ENCODE measurements around the gene AK4.

Gene AK4

DNA sequence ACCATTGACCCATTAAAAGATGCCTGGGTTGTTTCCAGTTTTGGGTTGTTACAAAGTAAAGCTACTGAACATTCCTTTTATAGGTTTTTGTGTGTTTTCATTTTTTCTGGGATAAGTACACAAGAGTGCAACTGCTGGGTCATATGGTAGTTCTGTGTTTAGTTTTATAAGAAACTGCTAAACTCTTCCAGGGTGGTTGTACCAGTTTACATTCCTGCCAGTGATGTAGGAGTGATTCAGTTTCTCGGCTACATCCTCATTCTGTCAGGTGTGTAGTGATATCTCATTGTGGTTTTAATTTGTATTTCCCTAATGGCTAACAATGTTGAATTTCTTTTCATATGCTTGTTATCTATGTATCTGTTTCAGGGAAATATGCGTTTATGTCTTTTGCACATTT lies 102.8 kb downstream of the AK4 start:
- no peak for DNase-seq (ENCODE audit: low read depth)

DNA sequence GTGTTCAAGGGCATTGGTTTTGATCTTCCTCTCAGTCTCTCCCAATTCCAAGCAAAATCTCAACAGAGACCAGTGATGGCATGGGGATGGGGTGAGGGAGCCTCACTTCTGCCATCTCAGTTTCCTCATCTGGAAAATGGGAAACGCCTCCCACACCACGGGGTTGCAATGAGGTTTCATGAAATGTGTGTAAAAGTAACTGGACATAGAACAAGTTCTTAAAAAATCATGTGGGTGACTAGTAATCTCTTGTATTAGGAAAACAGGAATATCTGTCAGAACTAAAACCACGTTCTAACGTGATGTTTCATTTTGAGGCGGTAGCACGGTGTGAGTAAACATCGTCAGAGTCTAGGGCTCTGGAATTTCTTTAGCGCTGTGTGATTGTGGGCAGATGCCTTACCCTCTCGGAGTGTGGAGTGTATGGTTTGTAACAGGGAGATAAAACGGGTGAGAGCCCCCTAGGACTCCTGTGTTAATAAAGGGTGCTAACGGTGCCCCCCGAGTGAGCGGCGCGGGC lies 105.9 kb downstream of the AK4 start:
- DNase-seq (ENCODE audit: low read depth), result no peak

DNA sequence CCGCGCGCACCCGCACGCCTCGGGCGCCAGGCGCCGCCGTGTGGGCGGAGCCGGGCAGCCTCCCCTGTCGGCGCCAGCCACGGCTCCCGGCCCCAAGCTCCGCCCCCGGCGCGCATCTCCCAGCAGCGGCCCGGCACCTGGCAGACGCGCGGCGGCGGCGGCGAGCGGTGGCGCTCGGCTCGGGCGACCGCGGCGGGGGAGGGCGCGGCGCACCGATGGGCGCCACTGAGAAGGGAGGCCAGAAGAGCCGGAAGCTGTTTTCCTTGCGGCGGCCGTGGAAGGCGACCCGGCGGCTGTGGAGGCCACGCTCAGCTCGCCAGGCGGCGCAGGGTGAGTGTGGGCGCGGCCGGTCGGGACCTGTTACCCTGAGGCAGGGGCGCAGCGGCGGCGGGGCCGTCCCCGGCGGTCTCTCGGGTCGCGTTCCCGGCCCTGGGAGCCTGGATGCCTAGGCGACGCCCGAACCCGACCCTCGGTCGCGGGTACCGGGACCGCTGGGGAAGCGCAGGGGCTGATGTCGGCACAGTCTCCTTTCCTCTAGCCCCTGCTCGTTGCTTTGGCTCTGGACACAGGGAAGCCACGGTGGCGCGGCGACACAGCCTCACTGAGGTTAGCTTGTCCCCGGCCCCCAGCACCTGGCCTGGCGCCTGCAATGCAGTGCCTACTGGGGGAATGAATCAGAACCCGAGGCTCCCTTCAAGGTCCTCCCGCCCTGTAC lies 106.5 kb downstream of the AK4 start:
- DNase-seq (ENCODE audit: low read depth), result no peak

DNA sequence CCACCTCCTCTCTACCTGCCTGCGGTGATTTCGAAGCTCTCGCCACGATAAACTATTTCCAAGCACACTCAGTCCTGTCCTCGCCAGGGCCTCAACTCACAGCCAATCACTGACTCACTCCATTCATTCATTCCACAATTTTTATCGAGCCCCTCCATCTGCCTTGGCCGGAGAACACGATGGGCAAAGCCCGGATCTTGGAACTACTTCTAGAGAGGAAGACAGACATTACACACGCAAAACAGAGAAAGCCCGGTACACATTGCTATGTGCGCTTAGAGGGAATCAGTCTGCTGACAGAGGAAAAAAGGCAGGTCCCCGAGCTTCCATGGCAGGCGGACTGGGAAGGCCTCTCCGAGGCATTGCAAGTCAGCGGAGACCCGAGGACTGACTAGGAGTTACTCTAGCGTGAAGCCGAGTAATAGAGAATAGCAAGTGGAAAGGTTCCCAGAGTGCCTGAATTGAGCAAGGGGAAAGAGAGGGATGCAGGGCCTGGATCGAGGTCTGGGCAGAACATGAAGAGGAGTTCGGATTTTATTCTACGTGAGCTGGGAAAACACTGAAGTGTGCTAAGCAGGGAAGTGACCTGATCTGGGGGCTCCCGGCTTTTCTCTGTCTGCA lies 107.1 kb downstream of the AK4 start:
- DNase-seq (ENCODE audit: low read depth), result no peak

DNA sequence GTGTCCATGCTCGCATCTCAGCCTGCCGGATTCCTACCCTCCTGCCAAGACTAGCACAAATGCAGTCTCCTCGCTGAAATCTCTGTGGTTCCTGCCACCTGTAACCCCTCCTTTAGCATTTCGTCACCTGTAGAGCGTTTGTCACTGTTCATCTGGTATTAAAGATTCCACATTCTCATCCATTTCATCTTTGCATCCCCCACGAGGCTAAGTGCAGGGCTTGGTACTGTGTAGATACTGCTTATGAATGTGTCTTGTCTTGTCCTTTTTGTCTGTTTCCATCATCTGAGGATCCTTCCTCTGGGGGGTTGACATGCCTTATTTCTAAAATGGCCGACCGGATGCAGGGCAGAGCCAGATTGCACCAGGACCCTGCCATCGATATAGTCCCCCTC lies 107.7 kb downstream of the AK4 start:
- DNase-seq (ENCODE audit: low read depth), result no peak

DNA sequence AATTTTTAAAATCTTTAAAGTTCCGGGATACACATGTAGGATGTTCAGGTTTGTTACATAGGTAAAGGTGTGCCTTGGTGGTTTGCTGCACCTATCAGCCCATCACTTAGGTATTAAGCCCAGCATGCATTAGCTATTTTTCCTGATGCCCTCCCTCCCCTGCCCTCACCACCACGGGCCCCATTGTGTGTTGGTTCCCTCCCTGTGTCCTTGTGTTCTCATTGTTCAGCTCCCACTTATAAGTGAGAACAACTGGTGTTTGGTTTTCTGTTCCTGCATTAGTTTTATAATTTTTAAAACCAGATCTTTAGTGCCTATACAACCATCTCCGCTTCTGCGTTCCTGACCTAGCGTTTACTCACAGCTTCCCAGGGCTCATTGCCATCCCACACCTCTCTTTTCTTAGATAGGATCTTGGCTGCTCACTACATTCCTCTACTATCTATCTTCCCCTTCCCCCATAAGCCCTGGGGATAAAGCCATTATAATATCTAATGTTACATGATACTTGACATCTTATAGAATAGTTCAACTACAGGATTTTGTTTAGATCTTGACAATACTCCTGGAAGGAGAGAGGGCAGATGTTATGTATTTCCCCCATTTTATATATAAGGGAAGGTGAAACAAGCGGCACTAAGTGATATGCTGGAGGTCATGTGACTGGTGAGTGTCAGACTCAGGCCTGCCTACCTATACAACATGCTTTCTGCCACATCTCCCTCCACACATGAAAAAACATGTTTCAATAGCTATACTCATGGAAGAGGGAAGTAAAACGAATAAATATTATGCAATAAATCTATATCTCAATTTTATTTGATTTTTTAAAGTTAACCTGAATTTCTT lies 109.1 kb downstream of the AK4 start:
- DNase-seq (ENCODE audit: low read depth), result no peak

DNA sequence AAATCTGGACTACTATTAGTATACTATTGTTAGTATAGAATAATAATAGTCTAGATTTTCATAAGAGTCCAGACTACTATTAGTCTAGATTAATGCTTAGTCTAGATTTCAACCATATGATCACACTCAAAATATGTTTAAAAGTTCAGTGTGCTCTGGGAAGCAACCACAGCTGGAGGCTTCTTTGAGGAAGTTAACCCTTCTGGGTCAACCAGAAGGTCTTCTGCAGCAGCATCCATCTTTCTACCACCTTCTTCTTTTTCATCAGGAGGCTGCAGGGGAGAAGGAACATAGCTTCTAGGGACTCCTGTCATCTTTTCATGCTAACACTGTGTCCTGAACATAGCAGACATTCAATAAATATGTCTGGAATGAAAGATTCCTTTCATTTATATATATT lies 110.1 kb downstream of the AK4 start:
- DNase-seq (ENCODE audit: low read depth), result no peak

DNA sequence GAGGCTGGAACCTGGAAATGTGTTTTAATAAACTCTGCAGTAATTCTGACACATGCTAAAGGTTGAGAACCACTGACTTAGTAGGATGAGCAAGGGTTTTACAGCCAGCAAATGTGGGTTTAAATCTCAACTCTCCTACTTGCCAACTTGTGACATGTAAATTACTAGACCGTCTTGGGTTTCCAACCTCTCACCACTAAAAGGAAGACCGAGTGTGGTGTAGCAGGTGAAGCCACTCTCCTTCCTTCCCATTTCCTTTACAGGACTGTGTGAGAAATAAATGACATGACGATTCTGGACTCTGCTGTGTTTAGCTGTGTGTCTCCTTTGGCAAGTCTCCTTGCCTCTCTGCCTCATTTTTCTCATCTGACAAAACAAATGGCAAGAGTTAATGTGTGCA lies 111.8 kb downstream of the AK4 start:
- DNase-seq (ENCODE audit: low read depth), result no peak

DNA sequence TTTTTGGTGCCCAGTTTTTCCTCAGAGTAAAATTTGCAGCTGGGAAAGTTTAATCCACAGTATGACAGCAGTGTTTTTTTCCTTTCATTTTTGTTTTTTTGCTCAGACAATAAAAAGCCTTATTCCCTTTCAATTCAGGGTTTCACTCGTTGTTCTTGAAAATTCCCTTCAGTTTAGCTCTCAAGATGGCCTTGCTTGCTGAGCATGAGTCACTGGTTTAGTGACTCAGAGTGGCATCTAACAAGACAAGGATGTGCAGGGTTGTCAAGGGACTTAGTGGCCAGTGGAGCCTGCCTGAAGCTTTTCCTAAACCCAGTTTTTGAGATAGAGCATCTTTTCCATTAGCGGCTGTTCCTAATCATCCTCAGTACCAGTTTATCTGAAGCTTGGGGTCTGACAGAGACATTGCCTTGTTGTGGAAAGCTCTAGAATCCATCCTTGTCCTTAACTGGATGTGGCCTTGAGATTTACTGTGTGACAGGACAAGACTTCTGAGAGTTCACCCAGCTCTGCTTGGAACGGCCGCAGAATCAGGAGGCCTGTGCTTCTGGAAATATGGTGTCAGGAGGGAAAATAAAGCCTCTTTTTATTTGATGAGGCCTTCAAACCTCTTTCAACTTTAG lies 113.0 kb downstream of the AK4 start:
- DNase-seq (ENCODE audit: low read depth), result peak; percentile 79

DNA sequence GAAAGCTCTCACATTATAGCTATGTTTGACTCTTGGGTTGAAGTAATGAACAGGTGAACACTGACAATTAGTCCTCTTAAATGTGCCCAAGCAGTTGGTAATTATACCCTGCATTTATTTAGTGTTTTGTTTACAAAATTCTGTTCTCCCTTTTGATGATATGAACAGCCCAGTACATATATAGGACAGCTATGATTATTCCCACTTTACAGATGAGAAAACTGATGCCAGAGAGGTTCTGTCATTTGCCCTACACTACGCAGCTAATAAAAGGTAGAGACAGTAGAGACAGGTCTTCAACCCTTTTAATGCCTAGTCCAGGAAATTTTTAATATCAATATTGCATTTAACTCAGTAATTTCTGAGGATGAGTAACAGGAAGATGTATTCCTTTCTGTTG lies 115.3 kb downstream of the AK4 start:
- DNase-seq (ENCODE audit: low read depth), result no peak

DNA sequence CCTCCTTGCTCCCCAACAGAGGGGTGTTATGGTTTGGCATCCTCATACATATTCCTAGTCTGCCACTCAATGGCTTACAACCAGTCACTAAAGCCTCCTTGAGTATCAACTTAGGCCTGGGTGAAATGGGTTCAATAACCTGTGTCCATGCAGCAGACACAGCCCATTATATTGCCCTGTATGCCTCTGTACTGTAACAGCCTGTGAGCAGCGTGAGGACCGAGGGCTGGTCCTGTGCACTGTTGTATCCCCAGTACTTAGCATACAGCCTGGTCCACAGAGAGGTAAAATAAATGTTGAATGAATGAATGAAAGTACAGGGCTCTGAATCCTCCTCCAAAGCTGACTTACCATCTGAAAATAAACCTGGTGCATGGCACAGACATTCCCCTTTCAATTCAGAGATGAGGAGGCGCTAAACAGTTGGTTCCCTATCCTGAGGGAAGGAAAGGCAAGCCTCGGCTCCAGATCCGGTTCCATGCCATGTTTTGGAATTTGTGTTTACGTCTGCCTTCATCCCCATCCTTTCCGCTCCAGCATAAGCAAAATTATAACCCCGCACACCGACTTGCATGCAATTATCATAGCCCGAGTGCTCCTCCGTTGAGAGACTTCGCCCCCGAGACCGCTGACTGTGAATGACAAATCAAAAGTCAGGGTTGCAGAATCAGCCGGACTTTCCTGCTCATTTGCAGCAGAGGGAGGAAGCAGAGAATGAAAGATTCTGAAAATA lies 116.4 kb downstream of the AK4 start:
- DNase-seq (ENCODE audit: low read depth), result peak; percentile 65

DNA sequence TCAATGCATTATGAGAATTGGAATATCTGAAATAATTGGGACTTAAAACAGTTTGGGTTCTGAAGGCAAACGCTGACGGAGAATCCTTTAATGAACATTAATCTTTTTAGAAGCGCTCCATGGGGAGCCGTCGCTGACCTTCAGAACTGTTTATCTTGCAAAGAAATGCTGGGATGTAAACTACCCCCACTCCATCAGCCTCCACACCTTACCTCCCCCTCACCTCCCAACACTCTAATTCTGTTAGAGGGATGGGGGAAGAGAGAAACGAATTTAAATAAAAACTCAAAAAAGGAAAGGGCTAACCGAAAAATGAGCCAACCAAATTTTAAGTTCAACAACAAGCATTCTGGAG lies 117.3 kb downstream of the AK4 start:
- DNase-seq (ENCODE audit: low read depth), result no peak

DNA sequence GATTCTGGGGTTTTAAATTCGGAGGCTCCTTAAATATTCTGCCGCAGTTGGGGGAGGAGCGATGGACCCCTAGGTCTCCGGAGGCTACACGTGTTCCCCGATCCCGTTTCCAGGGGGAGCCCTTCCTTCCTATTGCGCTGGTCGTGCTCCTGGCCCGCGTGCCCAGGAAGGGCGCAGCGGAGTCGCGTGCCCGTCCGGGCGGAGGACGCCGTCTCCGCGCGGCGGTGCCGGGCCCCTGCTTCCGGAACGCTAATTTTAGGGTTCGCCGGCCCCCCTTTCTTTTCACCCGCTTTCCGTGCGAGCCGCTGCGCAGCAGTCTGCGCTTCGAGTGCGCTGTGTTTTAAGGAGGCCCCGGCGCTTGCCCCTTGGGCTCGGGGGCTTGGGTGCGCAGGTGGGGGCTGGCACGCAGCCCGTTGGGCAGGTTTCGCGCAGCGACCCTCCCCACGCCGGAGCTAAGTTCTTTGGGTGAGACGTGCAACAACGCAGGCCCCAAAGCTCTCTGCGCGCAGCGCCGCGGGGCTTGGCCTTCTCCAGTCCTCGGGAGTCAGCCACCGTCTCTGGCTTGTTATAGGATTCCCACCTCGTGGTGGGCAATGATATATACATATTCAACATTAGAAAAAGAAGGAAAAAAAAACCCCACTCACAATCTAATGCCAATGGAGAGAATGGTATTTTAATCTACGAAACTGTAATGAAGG lies 117.8 kb downstream of the AK4 start:
- DNase-seq (ENCODE audit: low read depth), result peak; percentile 29

DNA sequence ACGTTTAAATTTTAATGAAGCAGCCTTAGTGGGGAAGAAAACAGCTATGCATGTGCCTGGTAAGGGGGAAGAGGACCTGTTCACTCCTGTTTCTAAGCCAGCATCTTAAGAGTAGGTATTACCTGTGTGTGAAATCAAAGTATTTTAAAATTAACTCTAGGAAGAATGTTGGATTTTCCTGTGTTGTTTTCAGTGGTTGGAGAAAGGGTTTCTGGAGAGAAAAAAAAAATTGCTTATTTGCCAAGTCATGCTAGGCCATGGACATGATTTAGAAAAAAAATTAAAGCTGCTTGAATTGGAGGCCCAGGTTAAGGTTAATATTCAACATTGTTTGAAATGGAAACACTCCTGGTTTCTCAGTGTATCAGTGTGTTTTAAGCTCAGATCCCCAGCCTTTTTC lies 118.5 kb downstream of the AK4 start:
- DNase-seq (ENCODE audit: low read depth), result no peak

DNA sequence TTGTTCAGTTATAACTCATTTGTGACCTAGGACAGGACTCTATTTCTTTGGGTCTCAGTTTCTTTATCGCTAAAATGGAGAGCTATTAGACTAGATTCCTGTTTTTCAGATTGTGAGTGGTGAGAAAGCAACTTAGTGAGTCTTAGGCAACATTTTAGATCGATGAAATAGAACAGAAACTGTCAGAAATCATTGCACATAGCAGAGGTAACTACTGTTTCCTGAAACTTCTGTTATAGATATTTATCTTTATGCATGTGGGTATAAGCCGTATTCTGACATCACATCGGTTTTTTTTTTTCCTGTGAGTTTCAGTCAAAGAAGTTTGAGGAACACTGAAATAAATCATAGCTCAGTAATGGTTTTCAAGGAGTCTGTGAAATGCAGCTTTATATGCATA lies 119.3 kb downstream of the AK4 start:
- no peak for DNase-seq (ENCODE audit: low read depth)

DNA sequence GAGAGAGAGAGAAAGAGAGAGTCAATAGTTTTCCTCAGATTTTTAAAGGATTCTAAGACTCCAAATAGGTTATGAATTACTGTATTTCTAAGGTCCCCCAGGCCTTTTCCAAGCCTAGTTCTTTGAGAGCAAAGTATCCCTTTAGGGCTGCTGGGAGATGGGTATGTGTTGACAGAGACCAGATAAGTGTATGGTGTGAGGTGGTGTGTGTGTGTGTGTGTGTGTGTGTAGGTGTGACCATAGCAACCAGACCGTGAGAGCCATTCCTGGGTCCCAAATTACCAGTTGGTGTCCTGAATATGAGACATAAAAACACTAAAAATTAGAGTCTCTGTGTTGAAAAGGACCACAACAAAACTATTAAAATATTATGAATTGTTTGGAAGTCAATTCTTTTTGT lies 119.7 kb downstream of the AK4 start:
- no peak for DNase-seq (ENCODE audit: low read depth)

DNA sequence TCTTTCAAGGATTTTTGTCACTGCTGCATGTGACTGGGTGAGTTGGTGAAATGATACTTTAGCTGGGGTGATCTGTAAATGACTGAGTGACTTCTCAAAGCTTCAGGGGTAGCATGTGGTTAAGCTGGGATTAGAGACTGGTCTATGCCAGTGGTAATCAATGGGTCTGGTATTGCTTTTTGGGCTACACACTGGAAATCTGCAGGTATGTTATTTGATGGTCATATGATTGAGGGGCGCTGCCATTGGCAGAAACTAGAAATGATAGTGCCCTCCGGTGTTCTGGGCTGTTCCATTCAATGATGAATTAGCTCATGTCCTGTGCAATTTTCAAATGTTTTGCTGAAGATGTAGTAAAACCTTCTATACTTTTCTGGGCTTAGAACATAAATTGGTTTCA lies 121.6 kb downstream of the AK4 start:
- DNase-seq (ENCODE audit: low read depth), result no peak

DNA sequence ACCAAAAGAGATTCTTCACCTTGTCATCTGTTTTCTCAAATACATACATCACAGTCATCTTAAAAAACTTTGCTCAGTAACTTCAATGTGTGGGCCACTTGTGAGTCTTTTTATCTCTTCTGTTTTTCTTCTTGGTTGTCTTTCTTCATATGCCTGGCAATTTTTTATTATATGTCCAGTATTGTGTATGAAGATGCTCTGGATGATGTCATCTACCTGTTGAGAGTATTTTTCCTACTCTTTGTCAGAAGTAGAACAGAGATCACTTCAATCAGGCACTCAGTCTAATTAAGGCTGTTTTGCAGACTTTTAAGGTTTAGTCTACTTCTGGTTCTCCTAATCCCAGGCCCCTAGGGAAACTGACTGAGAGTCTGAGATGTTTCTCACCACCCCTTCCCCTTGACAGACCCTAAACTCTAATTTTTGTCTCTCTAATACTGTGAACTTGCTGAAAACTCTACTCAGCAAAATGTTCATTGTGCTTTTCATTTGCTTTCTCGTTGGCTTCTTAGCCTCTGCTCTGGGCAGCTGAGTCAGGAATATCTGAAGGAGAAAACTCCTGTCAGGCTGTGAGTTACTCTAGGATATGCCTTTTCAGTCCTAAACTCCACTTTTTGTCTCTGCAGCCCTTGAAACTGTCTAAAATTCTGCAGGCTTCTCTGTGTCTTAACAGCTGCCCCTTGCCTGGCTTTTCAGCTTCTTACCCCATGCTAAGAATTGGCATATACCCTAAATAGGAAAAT lies 128.4 kb downstream of the AK4 start:
- no peak for DNase-seq (ENCODE audit: low read depth)

DNA sequence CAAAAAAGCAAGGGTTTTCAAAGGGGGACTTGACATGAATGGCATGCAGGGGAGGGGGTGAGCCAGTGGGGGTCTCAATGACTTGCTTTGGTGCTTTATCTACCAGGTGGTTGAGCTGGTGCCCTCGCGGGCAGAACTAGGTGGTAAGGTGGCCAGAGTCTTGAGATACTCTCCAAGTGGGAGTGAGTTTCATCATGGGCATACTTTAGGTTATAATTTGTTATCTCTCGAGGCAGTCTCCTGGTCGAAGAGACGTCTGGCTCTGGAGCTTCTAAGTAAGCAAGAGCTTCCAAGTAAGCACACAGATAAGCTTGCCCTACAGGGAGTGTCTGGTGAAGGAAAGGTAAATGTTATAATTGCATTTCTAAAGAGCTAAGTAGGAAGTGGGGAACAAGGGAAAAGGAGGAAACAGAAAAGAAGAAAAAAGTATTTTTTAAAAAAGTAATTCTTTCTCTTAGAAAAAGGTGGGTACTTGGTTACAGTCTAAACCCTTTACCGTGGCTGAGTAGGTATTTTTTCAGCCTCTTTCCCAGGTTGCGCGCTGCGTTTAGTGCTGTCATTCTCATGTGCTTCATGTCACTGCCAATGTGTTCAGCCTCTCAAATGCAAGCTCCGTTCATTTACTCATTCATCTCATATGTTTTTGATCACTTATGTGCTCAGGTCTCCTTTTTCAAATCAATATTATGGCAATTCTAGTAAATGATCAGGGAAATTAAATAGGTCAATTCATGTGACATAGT lies 129.8 kb downstream of the AK4 start:
- no peak for DNase-seq (ENCODE audit: low read depth)

Data from GM04504 (cell line).